ENCODE data around the gene AJM1. TPM values are rescaled to one million over a fixed set of nuclear protein-coding genes. Genes with fewer than 3 reads are reported as not detected.
A peak's percentile ranks its signal among the peaks of the same experiment; 100 is the strongest.

The AJM1 gene
- total RNA-seq, 3 donors from 2014 or later: 7.4 to 21.6 (median 16.4) TPM

DNA sequence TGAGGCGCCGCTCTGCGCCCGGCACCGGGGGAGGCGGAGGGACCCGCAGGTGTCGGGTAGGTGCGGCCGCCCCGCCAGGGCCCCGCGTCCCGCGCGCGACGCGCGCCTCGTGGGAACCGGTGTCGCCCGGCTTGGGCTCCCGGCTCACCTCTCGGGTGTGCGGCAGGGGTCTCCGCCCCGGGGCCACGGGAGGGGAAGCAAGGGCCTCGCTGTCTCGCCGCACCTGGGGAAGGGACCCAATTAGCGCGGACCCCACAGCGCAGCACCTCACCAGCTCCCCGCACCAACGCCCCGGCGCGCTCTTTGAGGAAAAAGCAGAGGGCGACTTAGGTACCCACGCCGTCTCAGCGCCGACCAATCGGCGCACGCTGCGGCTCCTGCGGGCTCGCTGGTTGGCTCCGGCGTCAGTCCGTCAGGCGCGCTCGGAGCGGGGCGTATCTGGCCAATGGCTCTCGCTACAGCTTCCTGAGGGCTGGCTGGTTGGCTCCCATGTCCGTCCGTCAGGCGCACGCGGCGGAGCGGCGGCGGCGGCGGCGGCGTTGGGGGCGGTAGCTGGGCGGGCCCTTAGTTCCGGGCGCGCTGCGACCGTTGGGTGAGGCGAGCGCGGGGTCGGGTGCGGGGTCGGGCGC lies 43.8 kb downstream of the AJM1 start, which contains the start of gene TRAF2:
TSS of gene TRAF2 (plus strand) at position 567 of the 629 bp plus-strand sequence. CDS start 12,225 bp downstream, outside the sequence.
- intact Hi-C loops (cut with DNase I, micrococcal nuclease): no loop called here
- DNase-seq (peak; percentile 98 to 100 (median 99)), ATAC-seq (peak; percentile 92)

GRCh38 chr9:136886610-136887597 lies 44.6 kb downstream of the AJM1 start:
- peaks cover 15% of the 10 kb centered on the region for H3K4me1 ChIP-seq (ENCODE audit: low read depth)

More for the DNA sequence above, 43.8 kb downstream of the AJM1 start, which contains the start of gene TRAF2:
- Histone ChIP-seq H3K36me3 (ENCODE audit: low read depth) (no peaks in the 10 kb centered on the region), H3K4me1 (ENCODE audit: low read depth) (peaks cover 21% of the 10 kb centered on the region), H3K4me3 (peak within 1 kb of the TSS; percentile 50), H3K9me3 (no peaks in the 10 kb centered on the region)
- TF ChIP-seq, protein P1, sequence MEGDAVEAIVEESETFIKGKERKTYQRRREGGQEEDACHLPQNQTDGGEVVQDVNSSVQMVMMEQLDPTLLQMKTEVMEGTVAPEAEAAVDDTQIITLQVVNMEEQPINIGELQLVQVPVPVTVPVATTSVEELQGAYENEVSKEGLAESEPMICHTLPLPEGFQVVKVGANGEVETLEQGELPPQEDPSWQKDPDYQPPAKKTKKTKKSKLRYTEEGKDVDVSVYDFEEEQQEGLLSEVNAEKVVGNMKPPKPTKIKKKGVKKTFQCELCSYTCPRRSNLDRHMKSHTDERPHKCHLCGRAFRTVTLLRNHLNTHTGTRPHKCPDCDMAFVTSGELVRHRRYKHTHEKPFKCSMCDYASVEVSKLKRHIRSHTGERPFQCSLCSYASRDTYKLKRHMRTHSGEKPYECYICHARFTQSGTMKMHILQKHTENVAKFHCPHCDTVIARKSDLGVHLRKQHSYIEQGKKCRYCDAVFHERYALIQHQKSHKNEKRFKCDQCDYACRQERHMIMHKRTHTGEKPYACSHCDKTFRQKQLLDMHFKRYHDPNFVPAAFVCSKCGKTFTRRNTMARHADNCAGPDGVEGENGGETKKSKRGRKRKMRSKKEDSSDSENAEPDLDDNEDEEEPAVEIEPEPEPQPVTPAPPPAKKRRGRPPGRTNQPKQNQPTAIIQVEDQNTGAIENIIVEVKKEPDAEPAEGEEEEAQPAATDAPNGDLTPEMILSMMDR (IDR thresholded peaks at IDR 0.05): no peak

GRCh38 chr9:136888454-136888853 lies 46.2 kb downstream of the AJM1 start:
- Histone ChIP-seq H3K4me1 (ENCODE audit: low read depth) (peaks cover 10% of the 10 kb centered on the region), H3K9me3 (no peaks in the 10 kb centered on the region), H3K4me3 (no peak overlapping the region), H3K36me3 (ENCODE audit: low read depth) (no peaks in the 10 kb centered on the region)
- no peak for DNase-seq
- TF ChIP-seq, protein P1 (IDR thresholded peaks at IDR 0.05): no peak
- no peak for ATAC-seq
- intact Hi-C loops (cut with DNase I, micrococcal nuclease): no loop called here

More at GRCh38 chr9:136886610-136887597, 44.6 kb downstream of the AJM1 start:
- TF ChIP-seq, protein P1 (IDR thresholded peaks at IDR 0.05): no peak
- Histone ChIP-seq H3K9me3 (no peaks in the 10 kb centered on the region), H3K4me3 (peak overlapping the region; percentile 50), H3K36me3 (ENCODE audit: low read depth) (no peaks in the 10 kb centered on the region)
- peak; percentile 52 for ATAC-seq
- intact Hi-C loops (cut with DNase I, micrococcal nuclease): no loop called here
- peak; percentile 50 to 72 (median 67) for DNase-seq

DNA sequence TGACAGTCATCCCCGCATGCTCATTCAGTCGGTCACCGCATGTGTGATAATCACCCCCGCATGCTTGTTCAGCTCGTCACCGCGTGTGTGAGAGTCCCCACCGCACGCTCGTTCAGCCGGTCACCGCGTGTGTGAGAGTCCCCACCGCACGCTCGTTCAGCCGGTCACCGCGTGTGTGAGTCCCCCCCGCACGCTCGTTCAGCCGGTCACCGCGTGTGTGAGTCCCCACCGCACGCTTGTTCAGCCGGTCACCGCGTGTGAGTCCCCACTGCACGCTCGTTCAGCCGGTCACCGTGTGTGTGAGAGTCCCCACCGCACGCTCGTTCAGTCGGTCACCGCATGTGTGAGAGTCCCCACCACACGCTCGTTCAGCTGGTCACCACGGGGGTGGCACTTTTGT lies 47.6 kb downstream of the AJM1 start:
- TF ChIP-seq, protein P1 (IDR thresholded peaks at IDR 0.05): no peak
- Histone ChIP-seq H3K4me3 (no peak overlapping the region), H3K36me3 (ENCODE audit: low read depth) (no peaks in the 10 kb centered on the region), H3K4me1 (ENCODE audit: low read depth) (peaks cover 10% of the 10 kb centered on the region), H3K9me3 (no peaks in the 10 kb centered on the region)
- DNase-seq (no peak), ATAC-seq (no peak)
- intact Hi-C loops (cut with DNase I, micrococcal nuclease): no loop called here

DNA sequence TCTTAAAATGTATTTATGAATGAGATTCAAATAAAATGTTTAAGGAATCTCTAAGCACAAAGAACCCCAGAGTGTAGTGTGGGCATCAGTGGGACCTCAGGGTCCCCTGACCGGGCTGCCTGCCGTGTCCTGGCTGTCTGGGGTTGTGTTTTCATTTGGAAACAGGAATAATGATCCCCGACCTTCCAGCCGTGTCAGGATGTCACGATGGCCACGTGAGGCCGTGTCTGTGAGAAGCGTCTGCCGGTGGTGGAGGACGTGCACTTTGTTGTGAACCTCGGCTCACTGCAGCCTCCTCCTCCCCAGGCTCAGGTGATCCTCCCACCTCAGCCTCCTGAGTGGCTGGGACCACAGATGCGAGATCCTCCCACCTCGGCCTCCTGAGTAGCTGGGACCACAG lies 48.4 kb downstream of the AJM1 start:
- DNase-seq: no peak
- Histone ChIP-seq H3K4me1 (ENCODE audit: low read depth) (peaks cover 10% of the 10 kb centered on the region), H3K9me3 (no peaks in the 10 kb centered on the region), H3K4me3 (no peak overlapping the region), H3K36me3 (ENCODE audit: low read depth) (no peaks in the 10 kb centered on the region)
- no peak for ATAC-seq
- intact Hi-C loops (cut with DNase I, micrococcal nuclease): no loop called here
- TF ChIP-seq, protein P1 (IDR thresholded peaks at IDR 0.05): no peak

Small RNA genes within 50 kb of the gene (microRNA-seq; reads per million reads assigned to microRNA genes)
- gene MIR4292 (not detected), gene MIR4479 (0.70 reads per million)

Other genes with a start within 250 kb of the AJM1 start
- gene EGFL7, start 179.6 kb upstream of the AJM1 start, total RNA-seq: 10 to 100 TPM; 15.9 to 43.4 (median 18.9) TPM
- 100 to 1,000 TPM; 113 to 296 (median 152) TPM for gene AGPAT2, start 155.0 kb upstream of the AJM1 start, total RNA-seq
- 1 to 10 TPM; 1.0 to 10.0 (median 2.9) TPM for gene DIPK1B, start 129.9 kb upstream of the AJM1 start, total RNA-seq
- 1 to 10 TPM in 2 of 3 donors, under 1 TPM in 1; 0.12 to 5.1 (median 2.7) TPM for gene LCN10, start 99.5 kb upstream of the AJM1 start, total RNA-seq
- 1 to 10 TPM; 1.0 to 8.5 (median 4.7) TPM for gene LCN6, start 94.0 kb upstream of the AJM1 start, total RNA-seq
- gene LCN8, start 84.2 kb upstream of the AJM1 start, total RNA-seq: not detected
- 10 to 100 TPM in 1 of 3 donors, 1 to 10 TPM in 2; 1.6 to 17.2 (median 3.7) TPM for gene LCN15, start 78.0 kb upstream of the AJM1 start, total RNA-seq
- gene TMEM141, start 51.1 kb upstream of the AJM1 start, total RNA-seq: 100 to 1,000 TPM; 110 to 373 (median 127) TPM
- gene CCDC183, start 46.1 kb upstream of the AJM1 start, total RNA-seq: 10 to 100 TPM in 1 of 3 donors, 1 to 10 TPM in 2; 4.0 to 38.0 (median 7.0) TPM
- 100 to 1,000 TPM in 2 of 3 donors, 10 to 100 TPM in 1; 92.1 to 142 (median 112) TPM for gene RABL6, start 34.5 kb upstream of the AJM1 start, total RNA-seq
- gene PHPT1, start 6.9 kb downstream of the AJM1 start, total RNA-seq: 100 to 1,000 TPM in 2 of 3 donors, 10 to 100 TPM in 1; 96.4 to 163 (median 102) TPM
- 10 to 100 TPM; 15.4 to 43.8 (median 18.5) TPM for gene MAMDC4, start 9.9 kb downstream of the AJM1 start, total RNA-seq
- gene EDF1, start 23.8 kb downstream of the AJM1 start, total RNA-seq: 100 to 1,000 TPM; 311 to 445 (median 397) TPM
- gene TRAF2, start 44.0 kb downstream of the AJM1 start, total RNA-seq: 10 to 100 TPM; 19.6 to 28.2 (median 21.1) TPM
- gene FBXW5, start 102.3 kb downstream of the AJM1 start, total RNA-seq: 100 to 1,000 TPM; 127 to 197 (median 142) TPM
- gene C8G, start 102.8 kb downstream of the AJM1 start, total RNA-seq: 10 to 100 TPM in 2 of 3 donors, 1 to 10 TPM in 1; 3.2 to 15.4 (median 10.4) TPM
- 10 to 100 TPM in 1 of 3 donors, 1 to 10 TPM in 2; 6.8 to 10.7 (median 7.6) TPM for gene LCN12, start 109.8 kb downstream of the AJM1 start, total RNA-seq
- gene PTGDS, start 135.0 kb downstream of the AJM1 start, total RNA-seq: 10 to 100 TPM in 2 of 3 donors, 1 to 10 TPM in 1; 2.5 to 45.4 (median 16.1) TPM
- under 1 TPM in 2 of 3 donors, not detected in 1; 0.17 to 0.76 TPM for gene LCNL1, start 140.5 kb downstream of the AJM1 start, total RNA-seq
- 10 to 100 TPM; 32.0 to 39.9 (median 34.1) TPM for gene PAXX, start 149.9 kb downstream of the AJM1 start, total RNA-seq
- 1 to 10 TPM in 1 of 3 donors, under 1 TPM in 2; 0.82 to 1.9 (median 0.99) TPM for gene CLIC3, start 154.1 kb downstream of the AJM1 start, total RNA-seq
- gene ABCA2, start 185.8 kb downstream of the AJM1 start, total RNA-seq: 10 to 100 TPM; 20.1 to 77.2 (median 48.0) TPM
- under 1 TPM in 2 of 3 donors, not detected in 1; 0.14 to 0.27 TPM for gene FUT7, start 189.6 kb downstream of the AJM1 start, total RNA-seq
- gene NPDC1, start 203.7 kb downstream of the AJM1 start, total RNA-seq: 100 to 1,000 TPM in 1 of 3 donors, 10 to 100 TPM in 2; 78.6 to 177 (median 83.0) TPM
- 10 to 100 TPM in 2 of 3 donors, 1 to 10 TPM in 1; 7.7 to 26.8 (median 10.7) TPM for gene ENTPD2, start 211.6 kb downstream of the AJM1 start, total RNA-seq
- gene SAPCD2, start 228.1 kb downstream of the AJM1 start, total RNA-seq: 10 to 100 TPM in 1 of 3 donors, 1 to 10 TPM in 2; 2.7 to 11.2 (median 6.0) TPM
- gene UAP1L1, start 235.0 kb downstream of the AJM1 start, total RNA-seq: 10 to 100 TPM; 10.5 to 13.6 (median 12.8) TPM
- gene MAN1B1, start 244.5 kb downstream of the AJM1 start, total RNA-seq: 10 to 100 TPM; 36.1 to 55.4 (median 52.7) TPM

Data from mucosa of descending colon (tissue), 3 donors.